Vagina (tissue), 2 donors: ENCODE measurements around the gene VIP.

Source experiments
- POLR2A ChIP-seq, 2 donors: fragments of 450-650 bp; IDR thresholded peaks; one replicate each; pipeline ENCODE4 v1.6.1; 2017; ENCODE audit warnings: antibody characterized with exemption in 2 of 2, mild to moderate bottlenecking in 2 of 2, moderate library complexity in 2 of 2
- TF ChIP-seq, protein P1 (sequence below), 3 experiments: fragments of 450-650 bp in 2 of 3; fragments of 200-600 bp in 1 of 3; sonication (generic) in 1 of 3; IDR thresholded peaks; one replicate each; pipeline ENCODE4 v1.5.1; 2017 to 2019; ENCODE audit warnings: antibody characterized with exemption in 3 of 3, mild to moderate bottlenecking in 2 of 3, moderate library complexity in 2 of 3

DNA sequence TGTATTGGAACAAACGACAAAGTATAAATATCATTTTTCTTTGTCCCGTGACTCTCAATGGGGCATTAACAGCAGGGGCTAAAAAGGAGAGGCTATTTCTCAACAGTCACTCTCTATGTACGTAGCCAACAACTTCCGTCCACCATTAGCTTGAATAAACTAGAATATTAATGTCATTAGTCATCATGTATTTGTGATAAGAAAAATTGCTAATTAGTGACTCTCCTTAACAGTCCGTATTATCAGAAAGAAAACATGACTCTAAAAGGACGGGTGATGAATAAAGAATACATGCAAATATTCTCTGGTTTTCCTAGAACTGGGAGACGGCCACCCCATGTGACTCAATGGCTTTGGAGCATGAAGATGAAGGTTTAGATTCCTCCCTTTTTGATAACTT, 18.6 kb downstream of the VIP start:
- TF ChIP-seq, protein P1, sequence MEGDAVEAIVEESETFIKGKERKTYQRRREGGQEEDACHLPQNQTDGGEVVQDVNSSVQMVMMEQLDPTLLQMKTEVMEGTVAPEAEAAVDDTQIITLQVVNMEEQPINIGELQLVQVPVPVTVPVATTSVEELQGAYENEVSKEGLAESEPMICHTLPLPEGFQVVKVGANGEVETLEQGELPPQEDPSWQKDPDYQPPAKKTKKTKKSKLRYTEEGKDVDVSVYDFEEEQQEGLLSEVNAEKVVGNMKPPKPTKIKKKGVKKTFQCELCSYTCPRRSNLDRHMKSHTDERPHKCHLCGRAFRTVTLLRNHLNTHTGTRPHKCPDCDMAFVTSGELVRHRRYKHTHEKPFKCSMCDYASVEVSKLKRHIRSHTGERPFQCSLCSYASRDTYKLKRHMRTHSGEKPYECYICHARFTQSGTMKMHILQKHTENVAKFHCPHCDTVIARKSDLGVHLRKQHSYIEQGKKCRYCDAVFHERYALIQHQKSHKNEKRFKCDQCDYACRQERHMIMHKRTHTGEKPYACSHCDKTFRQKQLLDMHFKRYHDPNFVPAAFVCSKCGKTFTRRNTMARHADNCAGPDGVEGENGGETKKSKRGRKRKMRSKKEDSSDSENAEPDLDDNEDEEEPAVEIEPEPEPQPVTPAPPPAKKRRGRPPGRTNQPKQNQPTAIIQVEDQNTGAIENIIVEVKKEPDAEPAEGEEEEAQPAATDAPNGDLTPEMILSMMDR (IDR thresholded peaks at IDR 0.05) = no peak
- TF ChIP-seq POLR2A (IDR thresholded peaks at IDR 0.05) = no peak
